HepG2 (cell line): ENCODE results near the gene HMGN1. TPM values are rescaled to one million over a fixed set of nuclear protein-coding genes. Genes with fewer than 3 reads are reported as not detected.

Source experiments
- ATAC-seq: fragments of 200-7000 bp; cut with Tn5 transposase; 3 replicates; pipeline ENCODE4 v1.9.1; 2020; ENCODE audit warnings: mild to moderate bottlenecking, moderate library complexity
- BruUV-seq: library from RNA; stranded (reverse); fragments of 400-500 nt; replicated peaks from 2 replicates; lab custom pipeline; 2021; lab: Mats Ljungman, UMichigan
- CTCF ChIA-PET: fragments of 300-600 bp; formaldehyde crosslinking; extraction: SDS; loops from one replicate; lab custom pipeline; 2021; ENCODE audit warnings: low total read pairs, inconsistent platforms, low intra/inter-chr PET ratio; lab: Yijun Ruan, JAX
- POLR2A ChIA-PET: fragments of 350-600 bp; sonication (Branson Sonifier 250); formaldehyde crosslinking; loops from one replicate; lab custom pipeline; 2020; ENCODE audit warnings: antibody characterized with exemption, inconsistent platforms; lab: Yijun Ruan, JAX
- DNase-seq: peaks from one replicate; pipeline ENCODE4 v3.0.0-alpha.2; 2015; ENCODE audit warnings: low spot score
- FAIRE-seq: peaks from 3 replicates; lab custom pipeline; 2011; peaks lifted over from hg19 to GRCh38; lab: Jason Lieb, UNC
- H2AFZ ChIP-seq: one replicate; pipeline ENCODE4 v1.6.1; 2011; ENCODE audit warnings: low read length, inconsistent platforms
- H3K27ac ChIP-seq: fragments of 300-600 bp; 3 replicates; pipeline ENCODE4 v1.8.0; 2011; ENCODE audit warnings: mixed run types, mild to moderate bottlenecking, mixed read lengths, low read length, inconsistent platforms; ENCODE audit not compliant: insufficient read depth; ENCODE audit errors: extremely low read length
- H3K27me3 ChIP-seq, 2 experiments: fragments of 200-600 bp in 1 of 2; 2 replicates in 1 of 2; 3 replicates in 1 of 2; pipeline versions ENCODE4 v1.6.0 to v1.8.0; 2011; ENCODE audit warnings: low read length in 2 of 2, mild to moderate bottlenecking in 2 of 2, moderate library complexity in 2 of 2, inconsistent platforms in 1 of 2; ENCODE audit not compliant: insufficient read depth in 2 of 2, control insufficient read depth in 1 of 2
- H3K36me3 ChIP-seq, 2 experiments: fragments of 200-600 bp in 1 of 2; replicated peaks in 1 of 2; 2 replicates in 1 of 2; 3 replicates in 1 of 2; pipeline versions ENCODE4 v1.5.1 to v1.8.0; 2011; ENCODE audit warnings: low read length in 2 of 2, inconsistent platforms in 1 of 2; ENCODE audit not compliant: insufficient read depth in 2 of 2, control insufficient read depth in 1 of 2
- H3K4me1 ChIP-seq: 2 replicates; pipeline ENCODE4 v1.5.1; 2012; ENCODE audit warnings: low read length, inconsistent platforms; ENCODE audit not compliant: insufficient read depth
- H3K4me2 ChIP-seq: 2 replicates; pipeline ENCODE4 v1.6.0; 2011; ENCODE audit warnings: low read depth, low read length, inconsistent platforms
- H3K4me3 ChIP-seq, 3 experiments: fragments of 200-600 bp in 1 of 3; sonication (generic), shearing (Covaris generic) in 1 of 3; replicated peaks in 1 of 3; 2 replicates each; pipeline ENCODE4 v1.5.1; 2011 to 2016; ENCODE audit warnings: low read length in 3 of 3, inconsistent platforms in 2 of 3, low read depth in 2 of 3, mild to moderate bottlenecking in 2 of 3, control low read depth in 1 of 3, mixed read lengths in 1 of 3; ENCODE audit not compliant: insufficient read depth in 1 of 3
- H3K79me2 ChIP-seq: one replicate; pipeline ENCODE4 v1.6.1; 2011; ENCODE audit warnings: low read length, inconsistent platforms; ENCODE audit not compliant: insufficient read depth
- H3K9ac ChIP-seq: 2 replicates; pipeline ENCODE4 v1.6.0; 2011; ENCODE audit warnings: mild to moderate bottlenecking, low read depth, low read length, inconsistent platforms; ENCODE audit not compliant: insufficient read depth
- H3K9me3 ChIP-seq: 2 replicates; pipeline ENCODE4 v1.5.1; 2012; ENCODE audit warnings: mild to moderate bottlenecking, low read length
- H4K20me1 ChIP-seq: 2 replicates; pipeline ENCODE4 v1.6.0; 2011; ENCODE audit warnings: inconsistent platforms, mild to moderate bottlenecking, low read length, moderate library complexity; ENCODE audit not compliant: insufficient read depth
- CBX2 ChIP-seq, 2 experiments: fragments of 200-600 bp in 1 of 2; sonication (generic); formaldehyde crosslinking in 1 of 2; IDR thresholded peaks; 2 replicates each; pipeline versions ENCODE4 v1.7.0 to v1.8.1; 2018 to 2022; ENCODE audit warnings: low read depth in 2 of 2, low read length in 1 of 2, mild to moderate bottlenecking in 1 of 2, missing genetic modification reagents in 1 of 2
- GTF3A ChIP-seq: sonication (generic); formaldehyde crosslinking; conservative IDR thresholded peaks from 2 replicates; pipeline ENCODE4 v1.4.0; 2020; ENCODE audit warnings: mild to moderate bottlenecking, missing genetic modification reagents
- HHEX ChIP-seq: IDR thresholded peaks from 2 replicates; pipeline ENCODE4 v1.6.1; 2016; ENCODE audit warnings: control low read depth
- JDP2 ChIP-seq: sonication (generic); formaldehyde crosslinking; IDR thresholded peaks from 2 replicates; pipeline ENCODE4 v1.8.1; 2022; ENCODE audit warnings: missing genetic modification reagents, borderline replicate concordance
- MAFF ChIP-seq: IDR thresholded peaks from 2 replicates; pipeline ENCODE4 v1.6.1; 2011; ENCODE audit warnings: low read depth, low read length, improper control_type of control experiment
- MAFK ChIP-seq, 2 experiments: IDR thresholded peaks in 1 of 2; conservative IDR thresholded peaks in 1 of 2; 2 replicates each; pipeline ENCODE4 v1.6.1; 2011; ENCODE audit warnings: improper control_type of control experiment in 2 of 2, low read length in 2 of 2
- MAX ChIP-seq: IDR thresholded peaks from 2 replicates; pipeline ENCODE4 v1.6.1; 2012; ENCODE audit warnings: inconsistent platforms
- SNRNP70 ChIP-seq: fragments of 200-400 bp; formaldehyde crosslinking; IDR thresholded peaks from 2 replicates; pipeline ENCODE4 v1.6.1; 2017; ENCODE audit warnings: mild to moderate bottlenecking, low read depth, low read length, moderate library complexity
- ZFAT ChIP-seq: sonication (generic); formaldehyde crosslinking; conservative IDR thresholded peaks from 2 replicates; pipeline ENCODE4 v1.8.1; 2023; ENCODE audit warnings: missing genetic modification reagents, inconsistent platforms
- ZNF180 ChIP-seq: sonication (generic); formaldehyde crosslinking; IDR thresholded peaks from 2 replicates; pipeline ENCODE4 v1.4.0; 2020; ENCODE audit warnings: low read depth, missing genetic modification reagents, borderline replicate concordance
- ZNF800 ChIP-seq: sonication (generic); formaldehyde crosslinking; IDR thresholded peaks from 2 replicates; pipeline ENCODE4 v1.4.0; 2020; ENCODE audit warnings: missing genetic modification reagents
- ZNF891 ChIP-seq: sonication (generic); formaldehyde crosslinking; IDR thresholded peaks from 2 replicates; pipeline ENCODE4 v1.5.0; 2020; ENCODE audit warnings: mild to moderate bottlenecking, missing genetic modification reagents
- ZZZ3 ChIP-seq: sonication (generic); formaldehyde crosslinking; IDR thresholded peaks from 2 replicates; pipeline ENCODE4 v1.4.0; 2020; ENCODE audit warnings: missing genetic modification reagents, mild to moderate bottlenecking, borderline replicate concordance
- WGBS: methylation state at CpG from one replicate; pipeline ENCODE4 v1.1.6; 2017; ENCODE audit warnings: low lambda C conversion rate; 5-methylcytosine and 5-hydroxymethylcytosine counted together
- in situ Hi-C: cut with HindIII; loops from 2 replicates; pipeline ENCODE4 v1.10.0; 2017; ENCODE audit warnings: low pct_unique_long_range_greater_than_20kb; ENCODE audit not compliant: extremely low pct_ligation_motif_present
- intact Hi-C: fragments of 100-400 bp; cut with micrococcal nuclease; formaldehyde crosslinking; loops from one replicate; pipeline ENCODE4 v1.10.0; 2022; ENCODE audit not compliant: unreplicated experiment
- polyA plus RNA-seq, 8 experiments: library from polyadenylated mRNA; depleted of rRNA in 3 of 8; stranded (reverse) in 7 of 8; unstranded in 1 of 8; fragments of >200 nt; fragmentation: Illumina TruSeq in 4 of 8; extraction: Trizol in 4 of 8; gene quantifications; 2 replicates each; pipeline versions ENCODE4 v1.2.1 to v1.2.3, GENCODE V29; 2011 to 2016; ENCODE audit warnings: low read depth in 4 of 8, missing spikeins in 1 of 8, mixed read lengths in 1 of 8; ENCODE audit not compliant: insufficient read depth in 1 of 8
- total RNA-seq, 5 experiments: library from RNA; depleted of rRNA; stranded (reverse); fragments of >200 nt; fragmentation: Illumina TruSeq; extraction: Trizol; gene quantifications; 2 replicates each; pipeline ENCODE4 v1.2.3, GENCODE V29; 2016; ENCODE audit warnings: low read depth in 1 of 5

The HMGN1 gene
- total and polyA plus RNA-seq, 2 of the 13 experiments (the other 11 are each of a cell fraction or from before 2014, with no cell fraction given), result 104 to 286 TPM

- TF ChIP-seq GTF3A (CRISPR knock-in tag) (no peak), SNRNP70 (no peak), MAFK (conservative IDR thresholded peaks at IDR 0.05 in 1 of 2, IDR thresholded peaks at IDR 0.05 in 1 of 2; ENCODE audit: low read length in 2 of 2) (peak; percentile 51 to 71), CBX2 (IDR thresholded peaks at IDR 0.05; ENCODE audit: low read depth, low read length) (no peak), CBX2 (CRISPR knock-in tag; IDR thresholded peaks at IDR 0.05; ENCODE audit: low read depth) (no peak), MAFF (peak; percentile 10; the same call in 1 of the 2 replicates)
- H2AFZ ChIP-seq, result no peak overlapping the region
- no peak overlapping the region for H3K4me3 ChIP-seq
- WGBS, result 98% methylated on average over 3 of the region's 3 CpGs
- H3K4me2 ChIP-seq, result no peak overlapping the region
- H3K27ac ChIP-seq, result no peak overlapping the region
- H4K20me1 ChIP-seq, result 0 out of 2 replicates have a peak, but pooled peaks cover 8% of the 10 kb centered on the region
- POLR2A ChIA-PET, result interaction anchor here (1.8 kb wide), 1 partner anchor 12 kb away, joined by 8 read pairs; no protein-coding TSS in a partner anchor
- H3K9ac ChIP-seq, result no peak overlapping the region
- H3K36me3 ChIP-seq, result peaks cover 6 to 44% of the 10 kb centered on the region in 2 experiments
- intact Hi-C loops (no loop called here), in situ Hi-C loops (no loop called here)
- ATAC-seq (no peak), FAIRE-seq (no peak), DNase-seq (no peak)
- CTCF ChIA-PET, result no interaction called here
- H3K27me3 ChIP-seq, result no peaks in the 10 kb centered on the region
- H3K9me3 ChIP-seq, result no peaks in the 10 kb centered on the region
- H3K79me2 ChIP-seq, result peaks cover 36% of the 10 kb centered on the region
- BruUV-seq, result no TSS peak
- peaks cover 7% of the 10 kb centered on the region; the same call in 1 of the 2 replicates for H3K4me1 ChIP-seq
Observed at GRCh38 chr21:39300587-39300986, 48.3 kb downstream of the HMGN1 start.

GRCh38 chr21:39296891-39297290 lies 52.0 kb downstream of the HMGN1 start:
- peaks cover 34% of the 10 kb centered on the region for H3K79me2 ChIP-seq
- FAIRE-seq, result no peak
- no peak overlapping the region for H3K9ac ChIP-seq
- H3K4me1 ChIP-seq, result peaks cover 7% of the 10 kb centered on the region; the same call in 1 of the 2 replicates
- H3K36me3 ChIP-seq, result peaks cover 10 to 64% of the 10 kb centered on the region in 2 experiments
- 0 out of 2 replicates have a peak, but pooled peaks cover 6% of the 10 kb centered on the region for H4K20me1 ChIP-seq
- CTCF ChIA-PET, result no interaction called here
- no peak for ATAC-seq
- H3K9me3 ChIP-seq, result no peaks in the 10 kb centered on the region
- WGBS, result 88% methylated on average over 2 of the region's 2 CpGs
- no peak overlapping the region for H3K4me3 ChIP-seq
- H2AFZ ChIP-seq, result no peak overlapping the region
- H3K27ac ChIP-seq, result no peak overlapping the region
- no peak overlapping the region for H3K4me2 ChIP-seq
- in situ Hi-C loops, result no loop called here
- intact Hi-C loops, result no loop called here
- DNase-seq, result no peak
- POLR2A ChIA-PET, result no interaction called here
- BruUV-seq, result no TSS peak
- no peaks in the 10 kb centered on the region for H3K27me3 ChIP-seq
- no peak for TF ChIP-seq ZNF180 (CRISPR knock-in tag)
- TF ChIP-seq HHEX (CRISPR knock-in tag), result no peak
- TF ChIP-seq ZNF891 (CRISPR knock-in tag), result no peak
- TF ChIP-seq ZNF800 (CRISPR knock-in tag), result no peak
- no peak for TF ChIP-seq MAX
- TF ChIP-seq ZFAT (CRISPR knock-in tag), result no peak
- no peak for TF ChIP-seq ZZZ3 (CRISPR knock-in tag)
- TF ChIP-seq JDP2, result no peak
